Activated CD4-positive, alpha-beta T cell treated with anti-CD3 and anti-CD28 coated beads, Interleukin-2, amount 10 ng/mL, durations not matched to agents 7 days and 5 days (primary cell): Measurements from ENCODE around the gene VWC2. TPM values are rescaled to one million over a fixed set of nuclear protein-coding genes. Genes with fewer than 3 reads are reported as not detected.
"Not testable (repeated sequence)": the region's sequence is repeated elsewhere in the genome, so short reads cannot be mapped to it uniquely, and the experiment has no call there.

Source experiments
- CTCF ChIA-PET: fragments of 350-600 bp; sonication (Branson Sonifier 250); formaldehyde crosslinking; loops from one replicate; lab custom pipeline; 2021; ENCODE audit warnings: antibody characterized with exemption; lab: Charles Lee
- POLR2A ChIA-PET: fragments of 350-600 bp; sonication (Branson Sonifier 250); formaldehyde crosslinking; loops from one replicate; lab custom pipeline; 2021; ENCODE audit warnings: antibody characterized with exemption; lab: Charles Lee
- DNase-seq: peaks from one replicate; pipeline ENCODE4 v3.0.0-alpha.2; 2020
- H3K27ac Mint-ChIP-seq: one replicate; pipeline ENCODE4 v1.8.0; 2021; ENCODE audit warnings: mild to moderate bottlenecking, moderate library complexity, mixed read lengths
- H3K27me3 Mint-ChIP-seq: one replicate; pipeline ENCODE4 v1.8.0; 2021; ENCODE audit warnings: mixed read lengths
- H3K36me3 Mint-ChIP-seq: one replicate; pipeline ENCODE4 v1.8.0; 2021; ENCODE audit warnings: low read depth, mixed read lengths
- H3K4me1 Mint-ChIP-seq: one replicate; pipeline ENCODE4 v1.8.0; 2021; ENCODE audit warnings: mixed read lengths
- H3K4me3 Mint-ChIP-seq: one replicate; pipeline ENCODE4 v1.8.0; 2021; ENCODE audit warnings: mild to moderate bottlenecking, moderate library complexity, mixed read lengths
- H3K9me3 Mint-ChIP-seq: one replicate; pipeline ENCODE4 v1.8.0; 2021; ENCODE audit warnings: mixed read lengths
- total RNA-seq, 2 experiments: library from RNA; stranded (reverse); gene quantifications; one replicate each; pipeline ENCODE4 v1.2.3, GENCODE V29; 2021

Gene VWC2
- total RNA-seq, 2 experiments from 2014 or later: not detected

GRCh38 chr7:49840751-49841405 lies 67.4 kb downstream of the VWC2 start:
- no peaks in the 10 kb centered on the region for H3K27me3 Mint-ChIP-seq
- H3K27ac Mint-ChIP-seq: no peak overlapping the region
- H3K4me3 Mint-ChIP-seq: no peak overlapping the region
- POLR2A ChIA-PET: no interaction called here
- H3K4me1 Mint-ChIP-seq: no peaks in the 10 kb centered on the region
- no peaks in the 10 kb centered on the region for H3K9me3 Mint-ChIP-seq
- CTCF ChIA-PET: no interaction called here
- H3K36me3 Mint-ChIP-seq: no peaks in the 10 kb centered on the region
- DNase-seq: no peak

- Mint-ChIP-seq H3K27ac (no peak overlapping the region), H3K36me3 (no peaks in the 10 kb centered on the region), H3K9me3 (no peaks in the 10 kb centered on the region), H3K4me1 (no peaks in the 10 kb centered on the region), H3K27me3 (no peaks in the 10 kb centered on the region), H3K4me3 (no peak overlapping the region)
- ChIA-PET POLR2A (no interaction called here), CTCF (no interaction called here)
- no peak for DNase-seq
Observed at GRCh38 chr7:49845626-49846025, 72.2 kb downstream of the VWC2 start.

GRCh38 chr7:49848211-49848841 lies 74.9 kb downstream of the VWC2 start:
- POLR2A ChIA-PET: no interaction called here
- CTCF ChIA-PET: no interaction called here
- no peaks in the 10 kb centered on the region for H3K36me3 Mint-ChIP-seq
- no peaks in the 10 kb centered on the region for H3K9me3 Mint-ChIP-seq
- no peaks in the 10 kb centered on the region for H3K4me1 Mint-ChIP-seq
- no peak overlapping the region for H3K4me3 Mint-ChIP-seq
- H3K27ac Mint-ChIP-seq: no peak overlapping the region
- no peaks in the 10 kb centered on the region for H3K27me3 Mint-ChIP-seq
- no peak for DNase-seq

- Mint-ChIP-seq H3K27me3 (no peaks in the 10 kb centered on the region), H3K27ac (no peak overlapping the region), H3K4me3 (no peak overlapping the region), H3K4me1 (no peaks in the 10 kb centered on the region), H3K9me3 (no peaks in the 10 kb centered on the region), H3K36me3 (no peaks in the 10 kb centered on the region)
- CTCF ChIA-PET: no interaction called here
- POLR2A ChIA-PET: no interaction called here
- no peak for DNase-seq
Observed at GRCh38 chr7:49850921-49851613, 77.6 kb downstream of the VWC2 start.

- H3K27ac Mint-ChIP-seq, H3K36me3 Mint-ChIP-seq, DNase-seq, POLR2A ChIA-PET, CTCF ChIA-PET, H3K4me1 Mint-ChIP-seq, H3K4me3 Mint-ChIP-seq, H3K27me3 Mint-ChIP-seq, H3K9me3 Mint-ChIP-seq: not testable (repeated sequence)
Observed at GRCh38 chr7:49851614-49851934, 78.1 kb downstream of the VWC2 start.

- no peaks in the 10 kb centered on the region for H3K27me3 Mint-ChIP-seq
- ChIA-PET CTCF (no interaction called here), POLR2A (no interaction called here)
Observed at GRCh38 chr7:49852619-49853462, 79.4 kb downstream of the VWC2 start.

GRCh38 chr7:49855281-49855980 lies 82.0 kb downstream of the VWC2 start:
- CTCF ChIA-PET: no interaction called here
- POLR2A ChIA-PET: no interaction called here
- Mint-ChIP-seq H3K27me3 (no peaks in the 10 kb centered on the region), H3K36me3 (no peaks in the 10 kb centered on the region), H3K27ac (no peak overlapping the region), H3K9me3 (no peaks in the 10 kb centered on the region), H3K4me1 (no peaks in the 10 kb centered on the region), H3K4me3 (no peak overlapping the region)
- DNase-seq: no peak

More at GRCh38 chr7:49852619-49853462, 79.4 kb downstream of the VWC2 start:
- no peaks in the 10 kb centered on the region for H3K4me1 Mint-ChIP-seq
- peak; percentile 21 for DNase-seq
- no peak overlapping the region for H3K27ac Mint-ChIP-seq
- H3K9me3 Mint-ChIP-seq: no peaks in the 10 kb centered on the region
- no peak overlapping the region for H3K4me3 Mint-ChIP-seq
- no peaks in the 10 kb centered on the region for H3K36me3 Mint-ChIP-seq

GRCh38 chr7:49860293-49860692 lies 86.9 kb downstream of the VWC2 start:
- ChIA-PET CTCF (no interaction called here), POLR2A (no interaction called here)
- H3K27me3 Mint-ChIP-seq: peaks cover 7% of the 10 kb centered on the region

GRCh38 chr7:49866076-49866735 lies 92.8 kb downstream of the VWC2 start:
- no peak overlapping the region for H3K4me3 Mint-ChIP-seq
- no peaks in the 10 kb centered on the region for H3K36me3 Mint-ChIP-seq
- ChIA-PET POLR2A (no interaction called here), CTCF (no interaction called here)
- no peaks in the 10 kb centered on the region for H3K9me3 Mint-ChIP-seq
- no peaks in the 10 kb centered on the region for H3K4me1 Mint-ChIP-seq
- H3K27me3 Mint-ChIP-seq: peaks cover 7% of the 10 kb centered on the region
- DNase-seq: no peak
- H3K27ac Mint-ChIP-seq: no peak overlapping the region

More at GRCh38 chr7:49860293-49860692, 86.9 kb downstream of the VWC2 start:
- no peaks in the 10 kb centered on the region for H3K36me3 Mint-ChIP-seq
- H3K4me3 Mint-ChIP-seq: no peak overlapping the region
- no peak for DNase-seq
- H3K9me3 Mint-ChIP-seq: no peaks in the 10 kb centered on the region
- H3K27ac Mint-ChIP-seq: no peak overlapping the region
- no peaks in the 10 kb centered on the region for H3K4me1 Mint-ChIP-seq

GRCh38 chr7:49866910-49867309 lies 93.5 kb downstream of the VWC2 start:
- CTCF ChIA-PET: no interaction called here
- Mint-ChIP-seq H3K36me3 (no peaks in the 10 kb centered on the region), H3K27me3 (peaks cover 7% of the 10 kb centered on the region), H3K4me1 (no peaks in the 10 kb centered on the region), H3K4me3 (no peak overlapping the region), H3K27ac (no peak overlapping the region), H3K9me3 (no peaks in the 10 kb centered on the region)
- POLR2A ChIA-PET: no interaction called here
- DNase-seq: no peak

- H3K9me3 Mint-ChIP-seq: no peaks in the 10 kb centered on the region
- no peaks in the 10 kb centered on the region for H3K27me3 Mint-ChIP-seq
- H3K4me3 Mint-ChIP-seq: no peak overlapping the region
- H3K4me1 Mint-ChIP-seq: no peaks in the 10 kb centered on the region
- no peaks in the 10 kb centered on the region for H3K36me3 Mint-ChIP-seq
- H3K27ac Mint-ChIP-seq: no peak overlapping the region
- ChIA-PET CTCF (no interaction called here), POLR2A (no interaction called here)
- no peak for DNase-seq
Observed at GRCh38 chr7:49873420-49873819, 100.0 kb downstream of the VWC2 start.

GRCh38 chr7:49875336-49875735 lies 101.9 kb downstream of the VWC2 start:
- H3K4me3 Mint-ChIP-seq: no peak overlapping the region
- ChIA-PET POLR2A (no interaction called here), CTCF (interaction anchor here (0.6 kb wide), 1 partner anchor 376 kb away, joined by 3 read pairs; no protein-coding TSS in a partner anchor)
- no peaks in the 10 kb centered on the region for H3K27me3 Mint-ChIP-seq
- no peaks in the 10 kb centered on the region for H3K36me3 Mint-ChIP-seq
- no peak for DNase-seq
- no peak overlapping the region for H3K27ac Mint-ChIP-seq
- no peaks in the 10 kb centered on the region for H3K4me1 Mint-ChIP-seq
- no peaks in the 10 kb centered on the region for H3K9me3 Mint-ChIP-seq
